Measurements from ENCODE around the gene MVB12B.

DNA sequence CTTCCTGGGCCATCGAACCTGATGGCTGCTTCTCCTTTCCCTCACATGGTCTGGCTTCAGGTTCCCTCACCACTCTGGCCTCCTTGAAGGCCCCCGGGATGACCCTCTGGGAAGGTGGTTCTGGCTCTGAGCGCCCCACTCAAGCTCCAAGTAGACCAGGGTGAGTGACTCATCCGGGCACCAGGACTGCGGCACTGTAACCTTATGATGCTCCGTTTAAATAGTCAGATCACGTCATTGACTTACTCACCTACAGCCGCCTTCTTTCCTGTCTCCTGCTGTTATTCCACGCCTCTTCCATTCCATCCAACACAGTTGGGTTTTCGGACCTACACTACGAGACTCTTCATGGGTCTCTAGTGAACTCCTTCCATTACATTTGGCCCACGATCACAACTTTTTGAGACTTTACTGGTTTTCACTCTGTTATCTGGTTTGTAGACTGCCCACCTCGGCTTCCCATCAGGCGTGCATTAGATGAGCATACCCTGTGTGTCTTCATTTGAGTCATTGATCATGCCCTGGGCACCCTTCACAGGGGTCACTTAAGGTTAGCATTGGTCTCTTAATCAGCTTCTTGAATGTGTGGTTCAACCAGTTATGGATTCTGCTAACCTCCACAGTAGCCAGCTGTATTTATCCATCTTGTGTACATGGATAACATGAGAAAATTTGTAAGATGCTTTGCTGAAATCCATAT is 148.3 kb downstream of the MVB12B start:
- TF ChIP-seq CTCF (IDR thresholded peaks at IDR 0.05; ENCODE audit: low read depth, low read length) (no peak), EZH2phosphoT487 (IDR thresholded peaks at IDR 0.05; ENCODE audit: low read depth) (no peak)

Measured in OCI-LY3 (cell line).